CD4-positive, alpha-beta T cell treated with Interleukin-17A for 1 hour (primary cell): ENCODE measurements around the gene COASY.
A peak's percentile ranks its signal among the peaks of the same experiment; 100 is the strongest.
"Not testable (repeated sequence)": the region's sequence is repeated elsewhere in the genome, so short reads cannot be mapped to it uniquely, and the experiment has no call there.

Experiments used
- DNase-seq: peaks from one replicate; pipeline ENCODE4 v3.0.0-alpha.2; 2020

Gene COASY

GRCh38 chr17:42577532-42578281 is 15.8 kb downstream of the COASY start, which contains the start of gene PSMC3IP:
Gene PSMC3IP, minus strand, starts transcription at chr17:42577729. Its CDS starts 43 bp downstream, at chr17:42577686.
- peak; percentile 92 for DNase-seq

GRCh38 chr17:42578282-42578869 is 16.4 kb downstream of the COASY start:
- DNase-seq = peak; percentile 75

GRCh38 chr17:42579794-42580551 is 18.0 kb downstream of the COASY start:
- DNase-seq = no peak

GRCh38 chr17:42581744-42582270 is 19.9 kb downstream of the COASY start:
- DNase-seq = no peak

- DNase-seq = no peak
Observed at GRCh38 chr17:42584880-42585279, 22.9 kb downstream of the COASY start.

- no peak for DNase-seq
Observed at GRCh38 chr17:42585353-42585752, 23.4 kb downstream of the COASY start.

- no peak for DNase-seq
Observed at GRCh38 chr17:42586514-42587230, 24.7 kb downstream of the COASY start.

- DNase-seq = no peak
Observed at GRCh38 chr17:42590886-42591285, 28.9 kb downstream of the COASY start.

- DNase-seq = no peak
Observed at GRCh38 chr17:42591411-42591810, 29.5 kb downstream of the COASY start.

GRCh38 chr17:42596386-42596785 is 34.4 kb downstream of the COASY start:
- DNase-seq = no peak

GRCh38 chr17:42598905-42599304 is 37.0 kb downstream of the COASY start:
- DNase-seq = no peak

- no peak for DNase-seq
Observed at GRCh38 chr17:42603318-42603717, 41.4 kb downstream of the COASY start.

- no peak for DNase-seq
Observed at GRCh38 chr17:42607769-42608168, 45.8 kb downstream of the COASY start.

- DNase-seq = peak; percentile 20
Observed at GRCh38 chr17:42608305-42609181, 46.6 kb downstream of the COASY start.

- peak; percentile 99 for DNase-seq
Observed at GRCh38 chr17:42609182-42609813, 47.4 kb downstream of the COASY start, which contains the start of the genes RETREG3 and TUBG1. Gene RETREG3, minus strand, starts transcription at chr17:42609374. Its CDS starts 50 bp downstream, at chr17:42609324. Gene TUBG1, plus strand, starts transcription at chr17:42609683. Its CDS starts 55 bp downstream, at chr17:42609738.

GRCh38 chr17:42609814-42610801 is 48.2 kb downstream of the COASY start:
- not testable (repeated sequence) for DNase-seq

- no peak for DNase-seq
Observed at GRCh38 chr17:42612013-42612412, 50.1 kb downstream of the COASY start.

GRCh38 chr17:42613699-42614295 is 51.8 kb downstream of the COASY start:
- no peak for DNase-seq
